Heart right ventricle (tissue), 16 donors: ENCODE measurements around the gene NTSR1. TPM values are rescaled to one million over a fixed set of nuclear protein-coding genes. Genes with fewer than 3 reads are reported as not detected.

Experiments
- ATAC-seq, 8 donors: fragments of 200-7000 bp; cut with Tn5 transposase; one replicate each; pipeline ENCODE4 v1.9.1; 2020; ENCODE audit warnings: mild to moderate bottlenecking in 8 of 8, moderate library complexity in 8 of 8, moderate number of reproducible peaks in 1 of 8
- DNase-seq, 2 donors: peaks; one replicate each; pipeline ENCODE4 v3.0.0-alpha.2; 2020
- H3K27ac ChIP-seq, 10 donors: fragments of 200-600 bp; sonication (generic) in 2 of 10; one replicate each; pipeline versions ENCODE4 v1.5.0 to v1.8.0; 2020 to 2022; ENCODE audit warnings: mild to moderate bottlenecking in 3 of 10
- H3K27me3 ChIP-seq, 7 donors: fragments of 200-600 bp; one replicate each; pipeline ENCODE4 v1.8.0; 2021 to 2022; ENCODE audit warnings: mild to moderate bottlenecking in 2 of 7
- H3K36me3 ChIP-seq, 9 donors: fragments of 200-600 bp; sonication (generic) in 1 of 9; one replicate each; pipeline versions ENCODE4 v1.5.0 to v1.8.0; 2020 to 2022; ENCODE audit warnings: mild to moderate bottlenecking in 2 of 9
- H3K4me1 ChIP-seq, 9 donors: fragments of 200-600 bp; sonication (generic) in 1 of 9; one replicate each; pipeline versions ENCODE4 v1.5.0 to v1.8.0; 2020 to 2022; ENCODE audit warnings: mild to moderate bottlenecking in 4 of 9
- H3K4me3 ChIP-seq, 10 donors: fragments of 200-600 bp; sonication (generic) in 2 of 10; one replicate each; pipeline versions ENCODE4 v1.5.0 to v1.8.0; 2020 to 2022; ENCODE audit warnings: mild to moderate bottlenecking in 7 of 10, moderate library complexity in 2 of 10
- H3K9me3 ChIP-seq, 11 donors: fragments of 200-600 bp in 10 of 11; sonication (generic) in 2 of 11; one replicate each; pipeline versions ENCODE4 v1.5.0 to v1.8.0; 2013 to 2022; ENCODE audit warnings: mild to moderate bottlenecking in 2 of 11, control low read depth in 1 of 11, moderate library complexity in 1 of 11
- CTCF ChIP-seq, 9 donors: fragments of 200-600 bp; sonication (generic) in 2 of 9; IDR thresholded peaks; one replicate each; pipeline versions ENCODE4 v1.5.0 to v1.8.0; 2021 to 2022; ENCODE audit warnings: antibody characterized with exemption in 9 of 9, mild to moderate bottlenecking in 5 of 9, moderate library complexity in 1 of 9
- WGBS, 2 donors: extraction: QIAGEN DNeasy Blood & Tissue Kit; methylation state at CpG; one replicate each; pipeline ENCODE4 v1.1.7; 2013; ENCODE audit warnings: inconsistent platforms in 1 of 2; 5-methylcytosine and 5-hydroxymethylcytosine counted together
- intact Hi-C, 10 donors: fragments of 100-400 bp; cut with DNase I; formaldehyde crosslinking; loops; one replicate each; pipeline versions ENCODE4 v1.11.1 to v1.14.2; 2022
- polyA plus RNA-seq, 2 donors: library from polyadenylated mRNA; stranded (reverse); fragments of 200-250 nt; gene quantifications; one replicate each; pipeline ENCODE4 v1.2.3, GENCODE V29; 2013
- total RNA-seq, 10 donors: library from RNA; stranded (reverse); fragmentation: NEBNext Ultra II Directional in 3 of 10; extraction: Animal tissue kit (Norgen Biotek cat#: 25700) in 3 of 10; gene quantifications; one replicate each; pipeline versions ENCODE4 v1.2.1 to v1.2.4, GENCODE V29; 2021 to 2023
- donor health status: Arrhythmogenic right ventricular cardiomyopathy.
- donor health status: ischemic (EF 13 %, LVEDD 7.1; RV severe dilation, severe dysfunction).
- donor health status: healthy with polysubstance abuse.
- donor health status: DM: no; HTN: yes; CAD: no.
- donor health status: DM: no; HTN: no; CAD: no.
- donor health status: ischemic (EF 25% LVEDD 6.9; RV normal size, moderate dysfunction).
- donor health status: ischemic (EF 25% LVEDD 5.7; RV mildly dilated, moderate dysfunction).
- donor health status: healthy.
- donor health status: DM: yes; HTN: yes; CAD: no.
- donor health status: Ischemic cardiomyopathy.
- donor health status: ischemic (EF 35%, LVEDD 5.7; RV mildly dilated, moderate dysfunction).
- donor health status: nonischemic (EF 11% LVEDD 7.7; RV severe dilation, severe dysfunction).
- donor health status: DM: yes; HTN: yes; CAD: no.
- donor health status: PGD.
- donor health status: ischemic (EF 29% LVEDD 5.4; RV normal size, mild dysfunction).
- donor health status: nonischemic (EF 23%, LVEDD 6.1; RV moderate dilation, normal function).

Gene NTSR1
- total and polyA plus RNA-seq, 12 donors, result 0.08 TPM; not detected in 10

DNA sequence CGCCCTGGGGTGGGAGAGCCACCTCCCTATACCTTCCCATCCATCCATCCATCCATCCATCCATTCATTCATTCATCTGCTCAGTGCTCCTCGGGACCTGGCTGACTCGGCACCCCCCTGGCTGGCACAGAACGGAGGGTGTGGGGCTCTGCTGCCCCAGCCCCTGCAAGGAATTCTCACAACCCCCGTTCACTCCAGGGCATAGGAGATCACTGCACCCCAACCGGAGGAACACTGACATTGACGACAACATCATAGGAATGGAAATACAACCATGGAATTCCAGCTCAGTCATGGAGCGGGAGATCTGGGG lies 59.6 kb downstream of the NTSR1 start:
- no peaks in the 10 kb centered on the region for H3K36me3 ChIP-seq
- intact Hi-C loops, result no loop called here
- ATAC-seq (no peak), DNase-seq (no peak)
- no peak overlapping the region for H3K27ac ChIP-seq
- WGBS, 2 donors, result 79 to 84% methylated on average over 8 of the region's 8 CpGs
- H3K27me3 ChIP-seq, result peaks cover 0 to 46% (median 41%) of the 10 kb centered on the region in 7 donors
- no peak for TF ChIP-seq CTCF (IDR thresholded peaks at IDR 0.05)
- no peaks in the 10 kb centered on the region for H3K9me3 ChIP-seq
- peaks cover 0 to 11% (median 3%) of the 10 kb centered on the region in 9 donors for H3K4me1 ChIP-seq
- no peak overlapping the region for H3K4me3 ChIP-seq

DNA sequence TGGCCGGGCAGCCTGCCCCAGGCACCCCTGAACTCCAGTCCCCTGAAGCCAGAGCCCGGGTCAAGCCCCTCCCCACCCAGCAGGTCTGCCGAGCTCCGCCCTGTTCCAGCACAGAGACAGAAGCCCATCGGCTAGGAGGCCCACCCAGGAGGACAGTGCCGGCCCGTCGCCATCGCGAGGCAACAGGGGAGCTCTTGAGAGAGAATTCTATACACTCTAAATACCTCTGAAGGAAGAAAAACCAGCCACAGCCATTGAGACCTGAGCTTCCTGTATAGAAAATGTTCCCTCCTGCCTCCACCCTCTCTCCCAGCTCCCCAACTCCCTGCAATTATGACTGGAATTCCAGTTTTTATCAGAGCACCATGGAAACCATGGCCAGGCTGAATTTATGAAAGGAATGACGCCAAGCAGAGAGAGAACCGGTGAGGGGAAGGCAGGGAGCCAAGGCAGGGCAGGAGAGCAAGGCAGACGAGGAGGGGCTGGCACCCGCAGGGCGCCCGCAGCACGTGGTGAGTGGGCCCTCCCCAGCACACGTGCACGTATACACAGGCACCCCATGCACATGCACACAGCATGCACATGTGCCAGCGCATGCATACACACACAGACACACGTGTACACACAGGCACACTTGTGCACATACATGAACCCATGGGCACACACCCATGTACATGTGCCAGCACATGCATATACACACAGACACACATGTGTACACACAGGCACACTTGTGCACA lies 60.1 kb downstream of the NTSR1 start:
- Histone ChIP-seq H3K9me3 (no peaks in the 10 kb centered on the region), H3K4me1 (peaks cover 0 to 11% (median 3%) of the 10 kb centered on the region in 9 donors), H3K36me3 (no peaks in the 10 kb centered on the region), H3K4me3 (no peak overlapping the region), H3K27me3 (peaks cover 0 to 46% (median 36%) of the 10 kb centered on the region in 7 donors), H3K27ac (no peak overlapping the region)
- no peak for TF ChIP-seq CTCF (IDR thresholded peaks at IDR 0.05)
- DNase-seq (peak in 1 of 2 donors; percentile 17), ATAC-seq (peak in 2 of 8 donors; percentile 53 to 65)
- 39 to 44% methylated on average over 21 of the region's 21 CpGs for WGBS, 2 donors
- intact Hi-C loops, result no loop called here

DNA sequence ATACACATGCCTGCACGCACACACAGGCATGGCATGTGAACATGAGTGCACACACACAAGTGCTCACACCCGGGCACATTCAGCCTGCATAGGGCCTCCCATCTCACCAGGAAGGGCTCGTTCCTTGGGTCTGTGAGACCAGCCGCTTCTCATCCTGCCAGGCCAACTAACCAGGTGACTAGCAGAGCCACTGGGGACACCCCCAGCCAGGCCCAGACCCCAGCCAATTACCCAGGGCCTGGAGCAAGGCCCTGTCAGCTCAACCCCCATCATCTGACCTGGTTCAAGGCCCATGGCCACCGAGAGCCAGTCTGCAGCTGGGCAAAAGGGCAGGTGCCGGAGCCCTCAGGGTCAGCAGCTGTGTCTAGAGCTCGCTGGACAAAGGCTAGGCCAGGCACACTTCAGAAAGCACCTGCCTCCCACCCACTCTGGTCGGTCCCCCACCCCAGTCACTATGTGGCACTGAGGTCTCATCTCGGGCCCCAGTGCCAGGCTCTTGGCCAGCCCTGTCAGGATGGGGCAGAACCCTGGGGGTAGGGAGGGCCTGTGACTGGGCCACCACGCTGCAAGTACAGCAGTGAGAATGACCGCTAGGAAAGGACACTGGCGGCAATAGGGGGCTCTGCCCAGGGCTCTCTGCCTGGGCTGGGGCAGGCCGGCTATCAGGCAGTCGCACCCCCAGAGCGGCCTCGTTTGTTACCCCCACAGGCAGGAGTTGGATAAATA lies 60.9 kb downstream of the NTSR1 start:
- TF ChIP-seq CTCF (IDR thresholded peaks at IDR 0.05), result no peak
- DNase-seq (peak in 1 of 2 donors; percentile 5), ATAC-seq (no peak)
- Histone ChIP-seq H3K27me3 (peaks cover 0 to 42% (median 29%) of the 10 kb centered on the region in 7 donors), H3K27ac (no peak overlapping the region), H3K4me3 (no peak overlapping the region), H3K9me3 (no peaks in the 10 kb centered on the region), H3K4me1 (peaks cover 0 to 12% (median 3%) of the 10 kb centered on the region in 9 donors), H3K36me3 (no peaks in the 10 kb centered on the region)
- intact Hi-C loops, result no loop called here
- 94 to 96% methylated on average over 16 of the region's 16 CpGs for WGBS, 2 donors

- WGBS, 2 donors, result 95 to 96% methylated on average over 20 of the region's 20 CpGs
- Histone ChIP-seq H3K4me3 (no peak overlapping the region), H3K4me1 (peaks cover 0 to 20% (median 3%) of the 10 kb centered on the region in 9 donors), H3K27ac (no peak overlapping the region), H3K27me3 (peaks cover 0 to 40% (median 22%) of the 10 kb centered on the region in 7 donors), H3K9me3 (no peaks in the 10 kb centered on the region), H3K36me3 (no peaks in the 10 kb centered on the region)
- no peak for TF ChIP-seq CTCF (IDR thresholded peaks at IDR 0.05)
- intact Hi-C loops, result no loop called here
- peak in 1 of 2 donors; percentile 7 for DNase-seq
- no peak for ATAC-seq
Observed at GRCh38 chr20:62770111-62770910, 61.7 kb downstream of the NTSR1 start.
